ENCODE results near the gene ITGA2.

GRCh38 chr5:53080271-53080670 is 91.1 kb downstream of the ITGA2 start:
- no peak for TF ChIP-seq TCF12 (IDR thresholded peaks at IDR 0.05; ENCODE audit: low read depth)
- no peak for TF ChIP-seq YY1 (IDR thresholded peaks at IDR 0.05; ENCODE audit: low read depth)
- TF ChIP-seq REST (IDR thresholded peaks at IDR 0.05; ENCODE audit: low read depth) = no peak
- TF ChIP-seq CEBPB (IDR thresholded peaks at IDR 0.05) = no peak
- no peak for TF ChIP-seq EP300 (IDR thresholded peaks at IDR 0.05; ENCODE audit: borderline replicate concordance)
- no peak for TF ChIP-seq RAD21 (IDR thresholded peaks at IDR 0.05; ENCODE audit: low read depth)
- TF ChIP-seq MAX (IDR thresholded peaks at IDR 0.05) = no peak
- TF ChIP-seq TAF1 (IDR thresholded peaks at IDR 0.05; ENCODE audit: low read depth) = no peak
- TF ChIP-seq CREB1 (IDR thresholded peaks at IDR 0.05; ENCODE audit: low read depth) = no peak
- TF ChIP-seq FOXM1 (IDR thresholded peaks at IDR 0.05; ENCODE audit: borderline replicate concordance, low read depth) = no peak
- no peak for TF ChIP-seq EGR1 (IDR thresholded peaks at IDR 0.05)
- TF ChIP-seq NFIC (IDR thresholded peaks at IDR 0.05) = no peak
